ENCODE data around the gene TANC1. TPM values are rescaled to one million over a fixed set of nuclear protein-coding genes. Genes with fewer than 3 reads are reported as not detected.

TANC1 gene
- total RNA-seq, 1 donor from 2014 or later: 45.0 TPM

DNA sequence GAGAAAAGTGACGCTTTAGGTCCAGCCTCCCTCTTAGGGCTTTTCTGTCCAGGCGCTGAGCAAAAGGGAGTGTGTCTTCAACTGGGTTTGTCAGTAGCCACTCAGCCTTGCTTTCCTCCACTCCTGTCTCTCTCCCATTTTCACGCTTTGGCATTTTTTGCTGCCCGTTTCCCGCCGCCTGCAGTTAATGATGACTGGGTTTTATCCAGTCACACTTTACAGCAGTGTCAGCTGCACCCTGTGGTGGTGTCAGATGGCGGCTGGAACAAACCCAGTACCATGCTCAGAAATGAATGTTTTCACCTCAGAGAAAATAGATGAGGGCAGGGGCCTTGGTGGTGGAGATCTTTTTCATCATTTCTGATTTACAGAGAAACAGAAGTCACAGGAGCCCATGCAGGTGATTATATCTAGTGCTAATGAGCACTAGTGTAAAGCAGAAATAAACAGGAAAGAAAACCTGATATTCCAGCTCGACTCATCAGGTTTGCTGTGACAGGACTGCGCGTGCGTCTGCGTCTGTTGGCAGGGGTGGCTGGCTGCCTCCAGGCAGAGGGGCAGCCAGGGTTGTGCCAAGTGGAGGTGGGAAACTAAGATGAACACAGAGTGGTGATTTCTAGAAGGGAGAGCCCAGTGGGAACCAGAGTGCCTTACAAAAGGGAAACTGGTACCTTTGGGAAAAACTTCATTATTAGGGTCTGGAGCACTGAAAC is 139.9 kb downstream of the TANC1 start:
- Mint-ChIP-seq H3K4me1 (ENCODE audit: low read depth, unreplicated experiment) (peaks cover 15% of the 10 kb centered on the region), H3K4me3 (ENCODE audit: unreplicated experiment) (no peak overlapping the region), H3K9me3 (ENCODE audit: unreplicated experiment) (peaks cover 2% of the 10 kb centered on the region), H3K27me3 (ENCODE audit: low read depth, unreplicated experiment) (no peaks in the 10 kb centered on the region), H3K27ac (ENCODE audit: unreplicated experiment) (peak overlapping the region; percentile 44), H3K36me3 (ENCODE audit: low read depth, unreplicated experiment) (peaks cover 17% of the 10 kb centered on the region)
- H3K9ac ChIP-seq (ENCODE audit: low read length): no peak overlapping the region
- peaks cover 2% of the 10 kb centered on the region for H3K36me3 ChIP-seq (ENCODE audit: insufficient read depth, low read length)
- DNase-seq (ENCODE audit: low read depth): no peak
- H3K4me1 ChIP-seq (ENCODE audit: insufficient read depth, low read length): peaks cover 7% of the 10 kb centered on the region
- no peak for FAIRE-seq
- peaks cover 26% of the 10 kb centered on the region for H3K79me2 ChIP-seq (ENCODE audit: insufficient read depth, low read length)
- H3K27me3 ChIP-seq (ENCODE audit: insufficient read depth, low read length): no peaks in the 10 kb centered on the region
- H3K9me3 ChIP-seq (ENCODE audit: insufficient read depth, low read depth, low read length): no peaks in the 10 kb centered on the region
- H2AFZ ChIP-seq (ENCODE audit: low read depth, low read length): no peak overlapping the region
- no peak overlapping the region for H3K27ac ChIP-seq (ENCODE audit: low read depth, low read length)
- no peak overlapping the region for H3K4me2 ChIP-seq (ENCODE audit: low read length)
- TF ChIP-seq, protein P1, sequence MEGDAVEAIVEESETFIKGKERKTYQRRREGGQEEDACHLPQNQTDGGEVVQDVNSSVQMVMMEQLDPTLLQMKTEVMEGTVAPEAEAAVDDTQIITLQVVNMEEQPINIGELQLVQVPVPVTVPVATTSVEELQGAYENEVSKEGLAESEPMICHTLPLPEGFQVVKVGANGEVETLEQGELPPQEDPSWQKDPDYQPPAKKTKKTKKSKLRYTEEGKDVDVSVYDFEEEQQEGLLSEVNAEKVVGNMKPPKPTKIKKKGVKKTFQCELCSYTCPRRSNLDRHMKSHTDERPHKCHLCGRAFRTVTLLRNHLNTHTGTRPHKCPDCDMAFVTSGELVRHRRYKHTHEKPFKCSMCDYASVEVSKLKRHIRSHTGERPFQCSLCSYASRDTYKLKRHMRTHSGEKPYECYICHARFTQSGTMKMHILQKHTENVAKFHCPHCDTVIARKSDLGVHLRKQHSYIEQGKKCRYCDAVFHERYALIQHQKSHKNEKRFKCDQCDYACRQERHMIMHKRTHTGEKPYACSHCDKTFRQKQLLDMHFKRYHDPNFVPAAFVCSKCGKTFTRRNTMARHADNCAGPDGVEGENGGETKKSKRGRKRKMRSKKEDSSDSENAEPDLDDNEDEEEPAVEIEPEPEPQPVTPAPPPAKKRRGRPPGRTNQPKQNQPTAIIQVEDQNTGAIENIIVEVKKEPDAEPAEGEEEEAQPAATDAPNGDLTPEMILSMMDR (IDR thresholded peaks at IDR 0.05; ENCODE audit: insufficient read depth, low read depth, low read length): no peak
- TF ChIP-seq EZH2 (IDR thresholded peaks at IDR 0.05; ENCODE audit: insufficient read depth, low read length): no peak
- no peak overlapping the region for H3K4me3 ChIP-seq (ENCODE audit: insufficient read depth, low read depth, low read length)
- peaks cover 4% of the 10 kb centered on the region for H4K20me1 ChIP-seq (ENCODE audit: insufficient read depth, low read length)

DNA sequence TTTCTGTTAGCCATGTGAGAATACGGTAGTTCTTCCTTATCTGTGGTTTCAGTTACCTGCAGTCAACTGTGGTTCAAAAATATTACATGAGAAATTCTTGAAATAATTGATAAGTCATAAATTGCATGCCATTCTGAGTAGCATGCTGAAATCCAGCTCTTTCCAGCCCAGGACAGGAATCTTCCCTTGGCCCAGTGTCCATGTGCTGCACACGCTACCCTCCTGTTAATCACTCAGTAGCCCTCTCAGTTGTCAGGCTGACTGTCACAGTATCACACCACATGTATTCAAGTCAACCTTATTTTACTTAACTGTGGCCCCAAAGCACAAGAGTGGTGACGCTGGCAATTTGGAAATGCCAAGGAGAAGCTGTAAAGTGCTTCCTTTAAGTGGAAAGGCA is 141.1 kb downstream of the TANC1 start:
- TF ChIP-seq EZH2 (IDR thresholded peaks at IDR 0.05; ENCODE audit: insufficient read depth, low read length): no peak
- Mint-ChIP-seq H3K4me1 (ENCODE audit: low read depth, unreplicated experiment) (peaks cover 15% of the 10 kb centered on the region), H3K9me3 (ENCODE audit: unreplicated experiment) (peaks cover 2% of the 10 kb centered on the region), H3K27ac (ENCODE audit: unreplicated experiment) (no peak overlapping the region), H3K36me3 (ENCODE audit: low read depth, unreplicated experiment) (peaks cover 17% of the 10 kb centered on the region), H3K27me3 (ENCODE audit: low read depth, unreplicated experiment) (no peaks in the 10 kb centered on the region), H3K4me3 (ENCODE audit: unreplicated experiment) (no peak overlapping the region)
- Histone ChIP-seq H3K36me3 (ENCODE audit: insufficient read depth, low read length) (peaks cover 2% of the 10 kb centered on the region), H3K27ac (ENCODE audit: low read depth, low read length) (no peak overlapping the region), H3K4me3 (ENCODE audit: insufficient read depth, low read depth, low read length) (no peak overlapping the region), H2AFZ (ENCODE audit: low read depth, low read length) (no peak overlapping the region), H3K9ac (ENCODE audit: low read length) (no peak overlapping the region), H3K9me3 (ENCODE audit: insufficient read depth, low read depth, low read length) (no peaks in the 10 kb centered on the region), H3K4me2 (ENCODE audit: low read length) (no peak overlapping the region), H3K27me3 (ENCODE audit: insufficient read depth, low read length) (no peaks in the 10 kb centered on the region), H3K79me2 (ENCODE audit: insufficient read depth, low read length) (peaks cover 29% of the 10 kb centered on the region), H4K20me1 (ENCODE audit: insufficient read depth, low read length) (peaks cover 4% of the 10 kb centered on the region), H3K4me1 (ENCODE audit: insufficient read depth, low read length) (peaks cover 7% of the 10 kb centered on the region)
- FAIRE-seq (no peak), DNase-seq (ENCODE audit: low read depth) (no peak)

DNA sequence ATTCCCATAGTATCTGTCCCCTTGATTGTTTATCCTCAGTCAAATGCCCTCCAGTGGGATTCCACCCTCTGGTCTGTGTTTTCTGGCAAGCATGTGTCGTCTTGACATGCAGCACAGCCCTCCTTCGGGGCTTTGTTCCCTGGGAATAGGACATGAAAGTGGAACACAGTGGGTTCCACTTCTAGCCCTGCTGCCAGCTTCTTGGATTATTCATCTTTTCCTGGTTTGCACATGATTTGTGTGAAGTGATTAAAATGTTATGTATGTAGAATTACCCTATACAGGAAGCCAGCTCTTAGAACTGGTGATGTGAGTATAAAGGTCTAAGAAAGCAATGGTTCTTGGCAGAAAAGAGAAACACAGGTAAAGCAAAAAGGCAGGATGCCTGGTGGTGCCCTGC is 142.3 kb downstream of the TANC1 start:
- peaks cover 23% of the 10 kb centered on the region for H3K36me3 Mint-ChIP-seq (ENCODE audit: low read depth, unreplicated experiment)
- no peak overlapping the region for H3K4me3 Mint-ChIP-seq (ENCODE audit: unreplicated experiment)
- H3K9me3 Mint-ChIP-seq (ENCODE audit: unreplicated experiment): peaks cover 2% of the 10 kb centered on the region
- H3K27ac Mint-ChIP-seq (ENCODE audit: unreplicated experiment): no peak overlapping the region
- H2AFZ ChIP-seq (ENCODE audit: low read depth, low read length): no peak overlapping the region
- H3K79me2 ChIP-seq (ENCODE audit: insufficient read depth, low read length): peaks cover 29% of the 10 kb centered on the region
- no peak overlapping the region for H3K4me3 ChIP-seq (ENCODE audit: insufficient read depth, low read depth, low read length)
- DNase-seq (ENCODE audit: low read depth) (no peak), FAIRE-seq (no peak)
- H3K27ac ChIP-seq (ENCODE audit: low read depth, low read length): no peak overlapping the region
- H3K27me3 ChIP-seq (ENCODE audit: insufficient read depth, low read length): no peaks in the 10 kb centered on the region
- H3K9ac ChIP-seq (ENCODE audit: low read length): no peak overlapping the region
- TF ChIP-seq, protein P1 (IDR thresholded peaks at IDR 0.05; ENCODE audit: insufficient read depth, low read depth, low read length): no peak
- no peak for TF ChIP-seq EZH2 (IDR thresholded peaks at IDR 0.05; ENCODE audit: insufficient read depth, low read length)
- peaks cover 14% of the 10 kb centered on the region for H3K4me1 Mint-ChIP-seq (ENCODE audit: low read depth, unreplicated experiment)
- peaks cover 4% of the 10 kb centered on the region for H4K20me1 ChIP-seq (ENCODE audit: insufficient read depth, low read length)
- no peaks in the 10 kb centered on the region for H3K9me3 ChIP-seq (ENCODE audit: insufficient read depth, low read depth, low read length)
- no peaks in the 10 kb centered on the region for H3K27me3 Mint-ChIP-seq (ENCODE audit: low read depth, unreplicated experiment)
- H3K4me2 ChIP-seq (ENCODE audit: low read length): no peak overlapping the region
- peaks cover 7% of the 10 kb centered on the region for H3K4me1 ChIP-seq (ENCODE audit: insufficient read depth, low read length)
- H3K36me3 ChIP-seq (ENCODE audit: insufficient read depth, low read length): peaks cover 2% of the 10 kb centered on the region

Data from astrocyte (in vitro differentiated cells and primary cell).